ENCODE data around the gene GOLGA6L10.
"Not testable (repeated sequence)": the region's sequence is repeated elsewhere in the genome, so short reads cannot be mapped to it uniquely, and the experiment has no call there.

GOLGA6L10 gene

DNA sequence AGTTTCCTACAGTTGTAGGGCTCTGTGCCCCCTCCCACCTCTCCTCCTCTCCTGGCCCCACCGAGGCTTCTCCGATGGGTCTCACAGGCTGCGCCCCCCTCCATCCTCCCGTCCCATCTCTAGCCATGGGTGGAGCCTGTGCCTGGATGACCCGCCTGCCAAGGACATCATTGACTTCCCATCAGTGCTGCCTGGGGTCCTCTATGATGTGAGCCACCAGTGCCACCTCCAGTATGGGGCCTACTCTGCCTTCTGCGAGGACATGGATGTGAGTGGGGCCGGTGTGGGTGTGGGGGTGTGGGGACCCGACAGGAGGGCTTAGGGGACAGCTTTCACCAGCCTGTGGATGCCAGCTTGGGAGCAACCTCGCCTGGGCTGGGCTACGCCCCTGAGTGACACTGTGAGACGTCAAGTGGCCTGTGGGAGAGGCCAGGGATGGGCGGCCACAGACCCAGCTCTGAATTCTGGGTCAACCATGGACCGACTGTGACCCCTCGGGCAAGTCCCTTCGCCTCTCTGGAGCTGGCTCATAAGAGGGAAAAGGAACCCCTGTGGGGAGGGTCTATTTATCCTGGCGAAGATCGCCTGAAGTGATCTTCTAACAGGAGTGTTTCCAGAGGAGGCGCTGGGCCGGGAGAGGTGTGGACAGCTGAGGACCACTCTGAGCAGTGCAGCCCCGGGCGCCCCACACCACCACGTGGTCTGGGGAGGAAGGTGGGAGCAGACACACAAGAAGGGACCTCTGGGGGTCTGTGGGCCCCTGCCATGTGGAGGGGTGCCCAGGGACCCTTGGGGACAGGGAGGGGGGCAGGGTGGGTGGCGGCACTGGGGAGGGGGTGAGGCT lies 32.8 kb downstream of the GOLGA6L10 start:
- DNase-seq = not testable (repeated sequence)

DNA sequence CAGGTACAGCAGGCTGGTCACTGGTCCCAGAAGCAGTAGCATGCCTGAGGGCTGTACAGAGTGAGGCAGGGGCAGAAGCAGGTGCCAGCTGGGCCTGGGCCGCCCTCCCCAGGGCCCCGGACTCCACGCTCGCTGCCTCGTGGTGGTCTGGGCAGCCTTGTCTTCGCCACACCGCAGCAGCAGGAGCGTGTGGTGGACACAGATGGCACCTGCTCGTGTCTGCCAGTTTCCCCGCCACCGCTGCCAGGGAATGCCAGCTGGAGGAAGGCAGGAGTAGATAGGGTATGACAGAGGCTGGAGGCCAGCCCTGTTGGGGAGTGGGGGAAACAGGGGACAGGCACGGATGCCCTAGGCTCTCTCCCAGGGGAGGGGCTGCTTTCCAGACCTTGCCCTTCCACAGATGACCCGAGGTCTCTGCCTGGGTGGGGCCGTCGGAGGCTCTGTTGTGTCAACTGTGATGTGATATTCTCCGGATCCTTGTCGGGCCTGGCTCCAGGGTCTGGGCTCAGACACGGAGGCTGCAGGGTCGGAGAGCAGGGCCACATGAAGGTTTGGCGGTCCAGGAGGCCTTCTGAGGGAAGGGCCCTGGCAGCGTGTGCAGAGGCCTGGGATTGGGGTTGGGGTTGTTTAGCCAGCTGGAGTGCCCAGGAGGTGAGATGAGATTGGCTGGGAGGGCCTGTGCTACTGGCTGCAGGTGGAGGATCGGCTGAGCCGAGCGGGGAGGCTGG lies 33.6 kb downstream of the GOLGA6L10 start:
- no peak for DNase-seq

DNA sequence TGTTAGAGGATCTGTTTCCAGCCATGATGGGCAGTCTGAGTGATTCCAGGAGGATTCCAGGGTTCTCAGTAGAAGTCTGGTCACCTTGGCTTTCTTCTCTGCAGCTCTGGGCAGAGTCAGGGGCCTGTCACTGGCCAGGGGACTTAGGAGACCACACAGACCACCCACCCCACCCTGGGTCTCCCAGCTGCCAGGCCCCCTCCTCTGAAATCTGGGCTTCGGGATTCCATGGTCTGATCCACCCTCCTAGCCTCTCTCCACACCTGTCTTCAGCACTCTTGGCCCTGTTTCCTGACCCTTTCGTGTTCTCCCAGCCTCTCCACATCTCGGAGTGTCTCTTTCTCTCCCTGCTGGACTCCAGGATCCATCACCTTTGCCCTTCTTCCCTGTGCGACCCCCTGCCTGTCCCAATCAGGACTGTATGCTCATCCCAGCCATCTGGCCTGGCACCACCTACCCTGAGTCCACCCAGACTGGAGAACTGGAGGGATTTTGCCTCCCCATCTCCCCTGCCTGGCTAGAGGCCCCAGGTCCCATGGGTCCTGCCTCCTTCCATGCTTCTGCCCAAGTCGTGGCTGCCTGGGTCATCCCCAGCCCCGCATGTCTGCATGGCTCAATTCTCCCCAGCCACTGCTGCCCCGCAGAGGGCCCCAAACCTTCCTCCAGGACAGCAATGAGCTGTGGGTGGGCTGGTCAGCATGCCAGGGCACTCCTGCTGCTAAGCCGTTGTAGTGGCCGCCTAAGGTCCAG lies 34.3 kb downstream of the GOLGA6L10 start:
- DNase-seq = no peak

DNA sequence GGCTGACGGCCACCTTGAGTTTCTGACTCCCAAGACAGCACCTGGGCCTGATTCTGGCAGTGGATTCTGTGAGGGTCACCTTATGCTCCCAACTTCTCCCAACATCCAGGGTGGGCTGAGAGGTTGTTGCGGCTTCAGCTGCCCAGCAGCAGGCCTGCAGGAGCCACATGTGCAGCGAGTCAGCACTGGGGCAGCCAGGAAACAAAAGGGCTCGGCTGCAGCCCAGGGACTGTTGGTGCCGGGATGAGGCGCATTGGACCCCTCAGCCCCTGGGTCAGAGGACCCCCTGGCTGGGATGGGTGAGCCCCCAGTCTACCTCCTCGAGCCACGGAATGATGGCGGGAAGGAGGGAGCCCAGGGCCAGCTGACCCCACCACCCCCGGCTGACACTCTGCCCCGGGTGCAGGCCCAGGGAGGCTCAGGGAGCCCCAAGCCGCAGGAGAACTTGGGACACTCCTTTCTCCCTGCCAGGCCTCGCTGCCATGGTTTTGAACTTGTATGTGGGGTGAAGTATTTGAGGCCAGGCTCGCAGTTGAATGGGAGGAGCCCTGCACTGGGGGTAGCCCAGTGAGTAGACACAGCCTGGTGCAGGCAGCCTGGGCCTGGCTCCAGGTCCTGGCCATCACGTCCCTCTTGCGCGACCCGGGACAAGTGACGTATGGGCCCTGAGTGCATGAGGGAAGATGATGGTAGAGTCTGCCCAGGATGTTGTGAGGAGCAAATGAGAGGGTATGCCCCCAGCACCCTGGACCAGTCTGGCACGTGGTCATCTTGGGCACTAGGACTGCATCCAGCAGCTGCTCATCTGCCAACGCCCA lies 35.1 kb downstream of the GOLGA6L10 start:
- DNase-seq = not testable (repeated sequence)

DNA sequence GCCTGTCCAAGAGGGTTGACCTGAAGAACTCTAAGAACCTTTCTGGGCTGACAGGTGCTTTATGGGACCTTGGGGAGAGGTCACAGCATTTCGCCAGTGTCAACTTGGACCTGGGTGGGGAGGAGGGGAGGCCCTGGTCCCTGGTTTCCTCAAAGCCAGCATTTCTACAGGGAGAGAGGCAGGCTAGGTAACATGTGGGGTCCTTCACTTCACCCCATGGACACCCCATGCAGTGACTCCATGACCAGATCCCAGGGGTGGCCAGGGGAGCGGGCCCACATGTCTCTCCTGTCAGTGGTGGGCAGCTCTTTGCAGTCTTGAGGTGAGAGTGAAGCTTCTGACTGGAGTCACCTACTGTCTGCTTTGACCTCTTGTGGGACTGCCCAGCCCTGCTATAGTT lies 35.8 kb downstream of the GOLGA6L10 start:
- DNase-seq = no peak

DNA sequence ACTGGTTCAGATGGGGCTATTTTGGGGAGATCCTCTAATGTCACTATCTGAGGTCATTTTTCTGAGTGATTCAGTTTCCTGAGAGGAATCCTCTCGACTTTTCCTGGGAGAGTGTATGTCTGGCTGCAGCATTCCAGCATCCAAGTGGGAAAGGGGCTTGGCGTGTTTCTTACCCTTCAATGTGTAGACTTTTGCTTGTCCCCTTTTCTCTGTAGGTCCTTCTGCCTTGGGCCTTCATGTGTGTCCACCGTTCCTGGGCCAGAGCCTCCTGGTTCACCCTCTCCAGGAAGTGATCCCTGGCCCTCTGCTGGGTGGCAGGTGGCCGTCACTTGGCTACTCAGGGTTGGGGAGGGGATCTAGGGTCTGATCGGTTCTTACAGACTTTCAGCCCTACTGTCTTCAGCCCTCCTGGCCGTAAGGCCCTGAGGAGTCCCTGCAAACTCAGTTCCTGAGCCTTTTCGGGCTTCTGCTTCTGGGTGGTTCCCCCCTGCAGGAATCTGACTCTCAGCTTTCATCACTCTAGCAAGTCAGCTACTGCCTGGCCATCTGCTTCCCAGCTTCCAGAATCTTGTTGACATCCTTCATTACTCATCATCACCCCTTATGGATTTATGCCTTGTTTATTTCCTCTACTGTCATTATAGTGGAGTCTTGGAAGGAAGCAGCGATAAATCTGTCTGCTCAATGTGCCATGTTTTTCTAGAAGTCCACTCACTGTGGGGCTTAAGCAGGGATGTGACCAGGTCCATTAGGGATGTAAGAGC lies 36.5 kb downstream of the GOLGA6L10 start:
- DNase-seq = no peak

DNA sequence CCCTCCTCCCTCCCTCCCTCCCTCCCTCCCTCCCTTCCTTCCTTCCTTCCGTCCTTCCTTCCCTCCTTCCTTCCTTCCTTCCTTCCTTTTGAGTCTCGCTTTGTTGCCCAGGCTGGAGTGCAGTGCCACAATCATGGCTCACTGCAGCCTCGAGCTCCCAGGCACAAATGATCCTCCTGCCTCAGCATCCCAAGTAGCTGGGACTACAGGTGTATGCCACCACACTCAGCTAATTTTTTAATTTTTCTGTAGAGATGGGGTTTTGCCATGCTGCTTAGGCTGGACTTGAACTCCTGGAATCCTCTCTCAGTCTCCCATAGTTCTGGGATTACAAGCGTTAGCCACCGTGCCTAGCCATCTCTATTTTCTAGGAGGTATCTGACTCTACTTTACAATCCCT lies 38.0 kb downstream of the GOLGA6L10 start:
- DNase-seq = not testable (repeated sequence)

DNA sequence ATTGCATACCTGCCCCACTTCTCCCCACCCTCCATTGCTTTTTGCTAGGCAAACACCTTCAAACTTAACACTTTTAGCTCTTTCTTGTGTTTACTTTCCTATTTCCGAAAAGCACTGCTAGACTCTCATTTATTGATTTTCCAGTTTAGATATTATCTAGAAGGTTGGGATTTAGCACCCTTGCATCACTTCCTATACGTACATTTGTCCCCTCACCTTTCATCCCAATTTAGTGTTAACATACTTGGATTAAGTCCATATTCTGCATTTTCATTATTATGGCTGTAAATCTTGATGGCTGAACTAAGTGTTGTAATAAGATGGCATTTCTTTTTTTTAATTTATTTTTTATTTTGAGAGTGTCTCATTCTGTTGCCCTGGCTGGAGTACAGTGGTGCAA lies 39.5 kb downstream of the GOLGA6L10 start:
- DNase-seq = no peak

DNA sequence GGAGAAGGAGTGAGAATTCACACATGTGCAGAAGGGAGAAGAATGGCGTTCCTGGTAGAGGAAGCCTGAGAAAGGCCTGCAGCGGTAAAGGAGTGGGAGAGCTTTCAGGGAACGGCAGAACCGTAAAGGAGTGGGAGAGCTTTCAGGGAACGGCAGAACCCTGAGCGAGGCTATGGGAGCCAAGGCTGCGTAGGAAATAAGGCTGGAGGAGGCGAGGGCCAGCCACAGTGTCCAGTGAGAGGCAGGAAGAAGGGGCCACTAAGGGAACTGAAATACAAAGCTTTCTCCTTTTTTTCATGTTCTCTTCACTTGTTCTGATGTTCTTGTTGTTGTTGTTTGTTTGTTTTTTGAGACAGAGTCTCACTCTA lies 41.6 kb downstream of the GOLGA6L10 start:
- DNase-seq = no peak

DNA sequence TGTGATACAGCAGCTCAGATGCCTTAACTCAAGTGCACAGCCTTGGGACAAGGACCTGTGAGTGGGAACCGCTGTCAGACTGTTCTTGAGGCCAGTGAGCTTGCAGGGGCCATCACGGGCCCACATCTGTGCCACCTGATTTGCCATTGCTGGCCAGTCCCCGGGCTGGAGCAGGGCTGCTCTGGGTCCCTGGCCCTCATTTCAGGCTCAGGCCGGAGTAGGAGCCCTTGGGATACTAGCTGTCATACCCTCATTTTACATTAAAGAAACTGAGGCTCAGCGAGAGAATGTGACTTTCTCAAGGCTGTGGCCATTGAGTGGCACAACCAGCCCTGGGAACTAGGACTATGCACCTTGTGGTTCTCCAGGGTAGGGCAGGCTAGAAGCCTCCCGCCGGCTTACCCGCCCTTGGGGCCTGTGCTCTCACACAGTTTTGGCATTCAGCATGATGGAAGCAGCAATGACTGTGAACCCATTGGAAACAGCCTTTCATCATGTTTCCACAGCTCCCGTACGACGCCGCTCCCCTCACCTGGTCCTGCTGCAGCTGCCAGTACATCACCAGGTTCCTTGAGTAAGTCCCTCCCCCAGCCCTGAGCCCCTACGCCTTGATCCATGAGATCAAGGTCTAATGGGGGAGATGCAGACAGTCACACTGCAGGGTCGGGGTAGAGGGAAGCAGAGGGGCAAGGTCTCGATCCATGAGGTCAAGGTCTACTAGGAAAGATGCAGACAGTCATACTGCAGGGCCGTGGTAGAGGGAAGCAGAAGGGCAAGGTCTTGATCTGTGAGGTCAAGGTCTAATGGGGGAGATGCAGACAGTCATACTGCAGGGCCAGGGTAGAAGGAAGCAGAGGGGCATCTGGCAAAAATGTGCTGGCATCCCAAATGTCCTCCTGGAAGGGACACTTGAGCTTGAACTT lies 42.2 kb downstream of the GOLGA6L10 start:
- no peak for DNase-seq

DNA sequence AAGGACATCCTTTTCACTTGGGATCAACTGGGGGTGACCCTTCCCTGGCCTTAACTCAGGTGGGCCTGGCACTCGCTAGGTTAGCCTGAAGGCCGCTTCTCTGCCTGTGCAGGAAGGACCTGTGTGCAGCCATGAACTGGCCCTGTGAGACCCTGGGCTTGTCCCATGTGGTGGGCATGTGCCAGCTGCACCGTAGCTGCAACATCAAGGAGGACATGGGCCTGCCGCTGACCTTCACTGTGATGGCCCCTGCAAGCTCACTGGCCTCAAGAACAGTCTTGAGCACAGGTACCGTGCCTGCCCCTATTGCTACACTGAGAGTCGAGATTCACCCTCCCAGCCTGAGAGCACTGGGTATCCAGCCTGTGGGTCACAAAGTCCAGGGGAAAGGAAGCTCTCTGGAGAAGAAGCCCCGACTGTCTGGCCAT lies 43.6 kb downstream of the GOLGA6L10 start:
- DNase-seq = no peak

DNA sequence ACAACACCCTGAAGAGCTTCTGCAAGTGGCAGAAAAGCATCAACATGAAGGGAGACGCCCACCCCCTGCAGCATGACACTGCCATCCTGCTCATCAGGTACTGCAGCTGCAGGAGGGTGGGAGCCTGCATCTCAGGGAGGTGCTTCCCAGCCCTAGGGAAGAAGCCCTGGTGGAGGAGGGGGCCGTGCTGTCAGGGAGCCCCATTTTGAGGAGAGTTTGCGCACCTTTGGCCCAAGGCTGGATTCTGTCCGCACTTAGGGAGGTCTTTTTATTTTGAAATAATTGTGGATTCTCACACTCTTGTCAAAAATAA lies 44.5 kb downstream of the GOLGA6L10 start:
- no peak for DNase-seq

DNA sequence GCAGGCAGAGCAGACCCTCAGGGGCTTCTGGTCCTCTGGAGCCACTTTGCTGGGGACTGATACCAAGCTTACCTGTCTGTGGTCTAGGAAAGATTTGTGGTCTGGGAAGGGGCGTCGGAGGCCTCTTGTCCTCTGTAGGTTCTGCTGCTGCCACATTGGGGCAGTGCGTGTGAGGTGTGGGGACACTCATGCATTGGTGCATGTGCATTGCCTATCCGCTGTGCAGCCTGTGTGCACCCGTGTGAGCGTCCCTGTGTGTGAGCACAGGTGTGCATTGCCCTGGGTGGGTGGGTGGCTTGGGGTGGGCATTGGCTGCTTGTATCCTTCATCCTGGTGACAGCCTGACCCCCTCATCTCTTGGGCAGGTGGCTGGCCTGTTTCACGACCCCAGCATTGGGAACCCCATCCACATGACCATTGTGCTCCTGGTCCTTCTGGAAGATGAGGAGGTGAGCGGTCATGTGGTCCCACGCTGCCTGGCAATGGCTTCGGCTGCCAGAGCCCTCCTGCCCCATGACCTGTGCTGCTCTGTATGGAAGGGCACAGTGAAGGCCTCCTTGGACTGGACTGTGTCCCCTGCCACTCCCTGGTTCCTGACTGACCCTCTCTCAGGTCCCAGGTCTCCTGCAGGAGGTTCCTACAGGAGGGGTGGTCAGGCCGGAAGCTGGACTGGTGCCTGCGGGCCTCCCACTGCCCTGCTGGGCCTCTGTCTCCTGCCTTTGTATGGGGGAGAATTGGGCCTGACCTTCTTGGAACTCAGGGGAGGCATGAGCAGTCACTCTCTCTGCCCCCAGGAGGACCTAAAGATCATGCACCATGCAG lies 45.1 kb downstream of the GOLGA6L10 start:
- no peak for DNase-seq

DNA sequence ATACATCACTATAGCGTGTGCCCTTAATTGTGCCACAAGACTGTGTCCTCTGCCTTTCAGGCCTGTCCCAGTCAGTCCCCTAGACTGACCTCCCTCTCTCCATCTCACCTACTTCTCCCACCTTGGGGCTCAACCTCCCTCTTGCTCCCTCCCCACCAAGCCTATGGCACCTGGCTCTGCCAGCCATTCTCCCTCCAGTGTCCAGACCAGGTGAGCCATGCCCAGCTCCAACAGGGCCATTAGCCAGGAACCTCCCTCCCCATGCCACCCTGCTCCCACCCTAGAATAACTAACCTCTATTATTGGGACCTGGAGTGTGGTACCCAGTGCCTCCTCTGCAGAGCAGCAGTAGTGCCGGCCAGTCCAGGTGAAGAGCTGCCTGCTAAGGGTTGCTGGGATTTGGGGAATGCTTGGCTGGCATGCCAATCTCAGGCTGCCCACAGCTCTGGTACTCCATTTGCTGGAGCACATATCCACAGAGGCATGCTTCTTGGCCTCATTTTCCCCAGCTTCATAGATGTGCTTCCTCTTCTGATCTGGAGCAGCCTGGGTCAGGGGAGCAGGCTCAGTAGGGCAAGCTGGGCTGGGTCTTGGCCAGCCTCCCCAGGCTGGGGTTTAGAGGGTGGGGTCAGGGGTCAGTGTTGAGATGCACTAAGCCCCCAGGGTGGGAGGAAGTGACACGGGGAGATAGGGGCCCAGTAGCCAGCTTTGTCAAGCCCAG lies 47.8 kb downstream of the GOLGA6L10 start:
- DNase-seq = no peak

DNA sequence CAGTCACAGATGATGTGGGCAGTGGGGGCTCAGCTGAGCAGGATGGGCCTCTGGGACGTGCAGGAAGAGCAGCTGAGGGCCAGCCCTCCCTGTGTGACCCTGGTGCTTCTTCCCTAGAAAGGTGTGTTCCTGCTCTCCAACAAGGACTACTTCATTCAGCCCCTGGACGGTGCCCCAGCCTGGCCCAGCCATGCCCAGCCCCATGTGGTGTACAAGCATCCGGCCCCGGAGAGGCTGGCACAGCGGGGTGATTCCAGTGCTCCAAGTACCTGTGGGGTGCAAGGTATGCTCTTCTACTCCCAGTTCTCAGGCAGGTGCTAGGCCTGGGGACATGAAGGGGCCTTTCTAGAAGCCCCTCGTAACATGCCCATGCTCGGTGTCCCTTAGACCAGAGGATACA lies 48.4 kb downstream of the GOLGA6L10 start:
- no peak for DNase-seq

DNA sequence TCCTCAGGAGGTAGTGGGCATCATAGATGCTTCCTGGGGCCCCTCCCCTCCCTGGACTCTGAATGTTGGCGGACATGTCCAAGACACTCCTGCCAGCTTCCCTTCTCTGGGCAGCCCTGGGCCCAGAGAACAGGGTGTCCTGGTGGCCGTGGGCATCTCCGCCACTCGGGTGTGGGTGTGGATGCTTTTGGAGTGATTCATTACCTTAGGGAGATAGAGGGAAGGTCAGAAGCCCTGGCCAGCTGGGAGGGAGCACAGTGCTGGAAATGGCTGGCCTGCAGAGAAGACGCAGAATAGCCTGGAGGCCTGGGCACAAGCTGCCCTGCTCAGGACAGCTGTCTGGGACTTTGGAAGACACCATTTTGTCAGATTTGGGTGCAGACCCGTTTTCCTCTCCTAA lies 48.9 kb downstream of the GOLGA6L10 start:
- not testable (repeated sequence) for DNase-seq

DNA sequence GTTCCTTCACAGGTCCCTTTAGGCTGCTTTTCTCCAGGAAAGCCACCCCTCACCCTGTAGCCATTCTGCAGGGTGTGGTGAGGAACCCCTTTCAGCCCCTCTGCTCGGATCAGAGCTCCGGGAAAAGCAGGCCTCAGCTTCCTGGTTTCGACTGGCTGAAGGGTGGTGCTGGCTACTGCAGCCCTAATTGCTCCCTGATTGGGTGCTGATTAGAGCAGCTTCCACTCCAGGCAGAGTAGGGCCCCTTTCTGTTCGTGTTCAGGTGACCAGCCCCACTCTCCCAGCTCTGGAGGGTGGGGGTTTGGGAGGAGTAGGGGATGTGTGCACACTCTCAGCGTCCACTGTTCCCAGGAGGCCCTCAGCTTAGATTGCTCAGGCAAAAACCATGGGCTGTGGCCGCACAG lies 49.8 kb downstream of the GOLGA6L10 start:
- not testable (repeated sequence) for DNase-seq

DNA sequence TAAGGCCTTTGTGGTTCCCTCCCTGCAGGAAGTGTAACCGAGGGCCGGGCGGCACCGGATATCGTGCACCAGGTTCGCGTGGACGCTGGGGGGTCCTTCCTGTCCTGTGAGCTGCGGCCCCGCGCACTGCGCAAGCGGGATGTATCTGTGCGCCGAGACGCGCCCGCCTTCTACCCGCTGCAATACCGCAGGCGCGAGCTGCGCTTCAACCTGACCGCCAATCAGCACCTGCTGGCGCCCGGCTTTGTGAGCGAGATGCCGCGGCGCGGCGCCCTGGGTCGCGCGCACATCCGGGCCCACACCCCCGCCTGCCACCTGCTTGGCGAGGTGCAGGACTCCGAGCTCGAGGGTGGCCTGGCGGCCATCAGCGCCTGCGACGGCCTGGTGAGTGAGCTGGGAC lies 50.8 kb downstream of the GOLGA6L10 start:
- no peak for DNase-seq

DNA sequence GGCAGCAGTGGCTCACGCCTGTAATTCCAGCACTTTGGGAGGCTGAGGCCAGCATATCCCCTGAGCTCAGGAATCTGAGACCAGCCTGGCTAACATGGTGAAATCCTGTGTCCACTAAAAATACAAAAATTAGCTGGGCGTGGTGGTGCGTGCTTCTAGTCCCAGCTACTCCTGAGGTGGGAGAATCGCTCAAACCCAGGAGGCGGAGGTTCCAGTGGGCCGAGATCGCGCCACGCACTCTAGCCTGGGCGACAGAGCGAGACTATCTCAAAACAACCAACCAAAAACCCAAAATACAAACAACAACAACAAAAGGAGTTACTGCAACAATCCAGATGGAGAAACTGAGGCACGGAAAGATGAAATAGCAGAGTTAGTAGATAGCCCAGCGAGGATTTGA lies 51.2 kb downstream of the GOLGA6L10 start:
- DNase-seq = no peak
